Effector CD4-positive, alpha-beta T cell (primary cell): ENCODE measurements around the gene DVL1.
A peak's percentile ranks its signal among the peaks of the same experiment; 100 is the strongest.
"Not testable (repeated sequence)": the region's sequence is repeated elsewhere in the genome, so short reads cannot be mapped to it uniquely, and the experiment has no call there.

Source experiments
- DNase-seq: peaks from one replicate; pipeline ENCODE4 v3.0.0-alpha.2; 2020

DVL1 gene

DNA sequence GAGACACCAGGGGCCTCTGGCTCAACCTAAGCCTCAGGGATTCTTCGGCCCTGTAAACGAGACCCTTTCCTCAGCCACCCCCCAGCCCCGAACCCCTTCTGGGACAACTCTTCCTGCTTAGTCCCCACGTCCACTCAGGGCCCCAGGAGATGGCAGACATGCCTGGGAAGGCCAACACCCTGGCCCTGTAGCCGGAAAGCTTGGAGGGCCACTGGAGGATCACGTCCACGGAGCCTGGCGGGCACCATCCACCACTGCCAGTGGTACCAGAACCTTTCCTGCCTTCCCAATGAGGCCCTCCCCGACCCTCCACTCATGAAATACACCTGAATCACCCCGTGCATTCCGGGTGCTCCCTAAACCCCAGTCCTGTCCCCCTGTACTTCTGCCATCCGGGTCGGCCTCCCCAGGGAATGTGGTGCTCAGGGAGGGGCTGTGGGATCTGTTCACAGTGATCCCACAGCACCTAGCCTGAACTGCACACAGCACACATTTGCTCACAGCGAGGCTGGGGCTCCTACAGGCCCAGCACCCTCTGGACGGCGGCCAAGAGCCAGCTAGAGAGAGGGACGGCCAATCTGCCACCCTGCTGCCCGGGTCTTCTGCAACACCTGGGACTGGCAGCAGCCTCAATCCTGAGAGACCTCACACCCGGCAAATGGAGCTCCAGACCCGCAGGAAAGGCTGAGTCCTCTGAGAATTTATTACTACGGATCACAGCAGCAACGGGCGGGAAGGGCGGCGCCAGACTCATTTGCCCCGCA is 24.0 kb upstream of the DVL1 start:
- no peak for DNase-seq

DNA sequence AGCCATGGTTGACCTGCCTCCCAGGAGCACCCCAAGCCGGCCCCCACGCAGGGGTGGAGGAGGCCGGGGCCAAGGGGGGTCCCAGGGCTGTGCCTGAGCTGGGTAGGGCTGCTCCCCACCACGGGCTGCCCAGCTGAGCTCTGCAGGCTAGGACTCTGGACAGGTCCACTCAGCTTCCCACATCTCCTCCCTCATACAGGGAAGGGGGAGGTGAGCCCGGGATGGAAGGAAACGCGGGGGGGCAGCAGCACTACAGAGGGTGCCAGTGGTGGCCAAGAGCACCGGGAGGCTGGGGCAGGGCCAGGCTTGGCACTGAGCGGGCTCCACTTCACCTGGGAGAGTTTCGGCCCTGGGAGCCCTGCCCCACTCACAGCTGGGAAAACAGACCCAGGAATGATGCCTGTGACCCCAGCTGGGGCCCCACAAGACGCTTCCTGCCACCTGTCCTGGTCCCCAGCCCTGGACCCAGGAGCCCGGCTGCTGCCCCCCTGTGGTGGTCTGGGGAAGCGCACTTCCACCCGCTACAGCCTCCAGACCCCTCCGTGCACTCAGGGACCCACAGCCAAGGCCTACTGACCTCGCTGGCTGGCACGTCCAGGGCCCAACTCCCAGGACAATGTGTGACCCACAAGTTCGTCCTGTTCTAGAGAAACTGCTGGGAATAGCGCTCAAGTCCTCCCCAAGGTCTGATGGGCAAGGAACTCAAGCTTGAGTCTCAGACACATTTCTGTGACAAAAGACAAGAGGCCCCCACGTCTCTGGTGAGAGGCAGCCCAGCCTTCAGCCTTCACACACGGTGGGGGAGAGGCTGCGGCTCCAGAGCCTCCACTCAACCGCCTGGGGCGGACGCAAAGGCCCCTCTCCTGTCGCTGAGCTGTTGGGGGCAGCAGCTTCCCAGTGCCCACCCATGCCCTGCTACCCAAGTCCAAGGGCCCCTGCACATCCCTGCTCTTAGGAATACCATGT is 22.8 kb upstream of the DVL1 start:
- peak; percentile 67 for DNase-seq

DNA sequence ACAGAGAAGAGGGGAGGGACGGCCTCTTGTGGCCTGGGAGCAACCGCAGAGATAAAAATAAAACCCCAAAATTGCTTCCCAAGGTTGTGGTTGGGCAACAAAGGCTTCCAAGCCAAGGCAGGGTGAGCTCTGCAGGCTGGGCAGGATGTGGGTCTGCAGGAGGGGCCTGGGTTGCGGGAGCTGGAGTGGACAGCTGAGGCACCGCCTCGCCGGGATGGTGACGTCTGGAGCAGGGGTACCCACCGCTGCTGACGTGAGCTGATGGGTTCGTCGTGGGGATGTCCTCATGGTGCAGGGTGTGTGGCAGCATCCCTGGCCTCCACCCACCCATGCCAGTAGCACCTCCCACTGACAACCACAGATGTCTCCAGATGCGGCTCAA is 22.1 kb upstream of the DVL1 start:
- DNase-seq, result peak; percentile 60

DNA sequence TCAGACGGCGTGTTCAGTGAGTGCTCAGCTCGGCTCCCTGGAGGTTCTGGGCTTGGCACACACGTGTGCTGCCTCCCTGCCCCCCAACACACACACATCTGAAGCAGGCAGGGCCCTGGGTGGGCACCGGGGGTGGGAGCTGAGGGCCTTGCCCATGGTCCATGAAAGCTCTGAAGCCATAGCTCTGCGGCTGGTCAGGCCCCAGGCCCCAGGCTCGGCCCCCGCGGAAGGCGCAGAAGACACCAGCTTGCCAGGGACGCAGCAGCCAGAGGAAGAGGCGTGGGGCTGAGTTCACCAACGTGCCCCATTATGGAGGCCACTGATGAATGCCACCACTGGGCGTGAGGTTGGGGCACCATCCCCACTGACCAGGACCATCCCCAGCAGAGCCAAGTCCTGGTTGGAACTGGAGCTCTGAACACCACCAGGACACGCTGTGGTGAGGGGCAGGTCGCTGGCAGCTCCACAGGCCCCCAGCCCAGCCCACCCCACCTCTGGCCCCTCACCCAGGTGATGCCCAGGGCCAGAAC is 21.6 kb upstream of the DVL1 start:
- DNase-seq, result no peak

DNA sequence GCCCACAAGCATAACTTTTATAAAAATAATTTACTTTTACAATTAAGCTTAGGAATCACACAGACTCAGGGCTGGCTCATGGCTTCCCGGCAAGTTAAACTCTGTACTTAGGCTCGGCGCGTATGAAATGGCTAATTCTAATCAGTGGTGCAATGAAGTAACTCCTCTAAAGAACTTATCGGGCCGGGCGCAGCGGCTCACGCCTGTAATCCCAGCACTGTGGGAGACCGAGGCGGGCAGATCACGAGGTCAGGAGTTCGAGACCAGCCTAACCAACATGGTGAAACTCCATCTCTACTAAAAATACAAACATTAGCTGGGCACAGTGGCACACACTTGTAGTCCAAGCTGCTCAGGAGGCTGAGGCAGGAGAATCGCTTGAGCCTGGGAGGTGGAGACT is 20.9 kb upstream of the DVL1 start:
- DNase-seq, result not testable (repeated sequence)

DNA sequence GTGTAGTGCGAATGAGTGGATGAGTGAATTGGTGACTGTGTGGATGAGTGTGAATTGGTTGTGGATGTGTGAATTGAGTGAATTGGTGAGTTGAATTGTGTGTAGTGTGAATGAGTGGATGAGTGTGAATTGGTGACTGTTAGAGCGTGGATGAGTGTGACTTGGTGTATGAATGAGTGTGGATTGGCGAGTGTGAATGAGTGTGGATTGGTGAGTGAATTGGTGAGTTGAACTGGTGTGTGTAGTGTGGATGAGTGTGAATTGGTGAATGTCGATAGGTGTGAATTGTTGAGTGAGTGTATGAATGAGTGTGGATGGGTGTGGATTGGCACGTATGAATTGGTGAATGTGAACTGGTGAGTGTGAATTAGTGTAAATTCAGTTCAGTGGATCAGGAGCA is 18.1 kb upstream of the DVL1 start:
- no peak for DNase-seq

DNA sequence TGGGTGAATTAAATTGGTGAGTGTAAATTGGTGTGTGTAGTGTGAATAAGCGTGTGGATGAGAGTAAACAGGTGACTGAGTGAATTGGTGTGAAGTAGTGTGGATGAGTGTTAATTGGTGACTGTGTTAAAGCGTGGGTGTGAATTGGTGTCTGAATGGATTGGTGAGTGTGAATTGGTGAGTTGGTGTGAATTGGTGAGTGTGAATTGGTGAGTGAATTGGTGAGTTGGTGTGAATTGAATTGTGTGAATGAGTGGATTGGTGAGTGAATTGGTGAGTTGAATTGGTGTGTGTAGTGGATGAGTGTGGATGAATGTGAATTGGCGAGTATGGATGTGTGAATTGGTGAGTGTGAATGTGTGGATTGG is 17.5 kb upstream of the DVL1 start:
- no peak for DNase-seq

DNA sequence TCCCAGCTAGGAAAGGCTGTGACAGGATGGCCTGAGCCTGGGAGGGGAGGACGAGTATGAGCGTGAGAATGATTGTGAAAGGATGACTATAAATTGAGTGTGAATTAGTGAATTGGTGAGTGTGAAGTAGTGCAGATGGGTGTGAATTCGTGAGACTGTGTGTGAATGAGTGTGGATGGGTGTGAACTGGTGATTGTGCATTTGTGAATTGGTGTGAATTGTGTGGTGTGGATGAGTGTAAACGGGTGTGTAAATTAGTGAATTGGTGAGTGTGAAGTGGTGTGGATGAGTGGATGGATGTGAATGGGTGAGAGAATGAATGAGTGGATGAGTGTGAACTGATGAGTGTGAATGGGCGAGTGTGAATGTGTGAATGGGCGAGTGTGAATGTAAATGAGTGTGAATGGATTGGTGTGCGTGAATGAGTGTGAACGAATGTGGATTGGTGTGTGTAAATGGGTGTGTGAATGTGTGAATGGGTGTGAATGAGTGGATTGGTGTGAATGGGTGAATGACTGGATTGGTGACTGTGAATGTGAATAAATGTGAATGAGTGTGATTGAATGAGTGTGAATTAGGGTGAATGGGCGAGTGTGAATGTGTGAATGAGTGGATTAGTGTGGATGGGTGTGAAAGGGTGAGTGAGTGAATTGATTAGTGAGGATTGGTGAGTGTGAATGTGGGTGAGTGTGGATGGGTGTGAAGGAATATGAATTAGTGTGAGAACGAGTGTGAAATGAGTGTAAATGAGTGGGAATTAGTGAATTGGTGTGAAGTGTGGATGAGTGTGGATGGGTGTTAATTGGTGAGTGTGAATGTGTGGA is 16.9 kb upstream of the DVL1 start:
- DNase-seq, result no peak

DNA sequence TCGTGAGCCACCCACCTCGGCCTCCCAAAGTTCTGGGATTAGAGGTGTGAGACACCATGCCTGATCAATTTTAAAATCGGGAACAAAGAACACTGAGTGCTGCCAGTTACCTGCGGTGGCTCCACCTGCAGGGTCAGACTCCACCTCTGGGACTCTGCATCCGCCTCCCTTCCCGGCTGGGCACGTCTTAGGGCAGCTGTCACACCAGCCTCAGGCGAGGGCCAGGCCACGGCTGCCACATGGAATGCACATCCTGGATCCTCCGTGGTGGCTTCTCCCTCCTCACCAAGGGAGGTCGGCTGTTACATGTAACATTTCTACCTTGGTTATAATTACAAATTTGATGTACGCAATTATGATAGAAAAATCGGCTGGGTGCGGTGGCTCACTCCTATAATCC is 15.0 kb upstream of the DVL1 start:
- DNase-seq, result no peak

DNA sequence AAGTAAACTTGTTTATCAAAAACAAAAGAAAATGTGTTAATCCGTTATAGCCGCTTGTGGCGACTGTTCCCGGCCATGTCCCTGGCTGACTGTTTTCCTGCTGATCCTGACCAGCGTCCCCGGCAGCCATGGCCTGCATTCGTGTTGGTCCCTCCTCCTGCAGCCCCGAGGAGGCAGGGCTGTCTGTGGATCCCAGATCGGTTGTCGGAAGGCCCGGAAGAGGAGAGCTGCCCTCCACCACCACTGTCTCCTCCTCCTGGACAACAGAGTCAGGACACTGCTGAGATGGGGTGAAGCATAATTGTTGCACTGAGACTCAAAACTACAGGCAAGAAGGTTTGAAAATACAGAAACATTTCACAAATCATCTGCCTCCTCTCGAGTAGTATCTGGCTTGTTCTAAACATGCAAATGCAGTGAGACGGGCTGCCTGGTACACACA is 12.8 kb upstream of the DVL1 start:
- no peak for DNase-seq

DNA sequence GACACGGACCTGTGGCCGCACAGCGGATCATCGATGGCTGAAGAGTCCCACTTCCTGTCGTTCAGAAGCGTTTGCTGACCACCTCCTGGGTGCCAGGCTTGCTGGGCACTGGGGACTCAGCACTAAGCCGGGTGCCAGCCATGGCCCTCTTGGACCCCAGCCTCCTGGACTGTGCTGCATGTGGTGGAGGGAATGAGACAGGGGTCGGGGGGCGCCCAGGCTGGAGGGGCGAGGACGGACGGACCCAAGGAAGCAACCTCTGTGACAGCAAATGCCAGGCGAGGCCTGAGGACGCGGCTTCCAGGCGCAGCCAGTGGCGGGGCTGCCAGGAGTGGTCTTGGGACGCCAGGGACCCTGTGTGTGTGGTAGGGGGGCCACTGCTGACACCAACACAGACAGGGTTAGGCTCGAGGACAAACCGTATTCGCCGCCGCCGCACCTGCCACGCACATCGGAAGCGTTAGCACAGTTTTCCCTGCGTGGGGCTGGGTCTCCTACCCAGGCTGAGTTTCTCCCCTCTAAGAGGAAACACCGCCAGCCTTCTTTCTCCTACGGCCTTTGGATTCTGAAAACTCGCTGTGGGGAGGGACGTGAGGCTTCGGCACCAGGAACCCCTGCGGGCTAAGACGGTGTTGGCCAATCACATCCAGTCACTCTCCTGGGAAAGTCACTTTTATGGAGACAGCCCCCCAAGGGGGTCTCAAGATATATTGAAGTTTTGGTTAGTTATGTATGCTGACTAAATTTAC is 12.2 kb upstream of the DVL1 start:
- DNase-seq, result no peak

DNA sequence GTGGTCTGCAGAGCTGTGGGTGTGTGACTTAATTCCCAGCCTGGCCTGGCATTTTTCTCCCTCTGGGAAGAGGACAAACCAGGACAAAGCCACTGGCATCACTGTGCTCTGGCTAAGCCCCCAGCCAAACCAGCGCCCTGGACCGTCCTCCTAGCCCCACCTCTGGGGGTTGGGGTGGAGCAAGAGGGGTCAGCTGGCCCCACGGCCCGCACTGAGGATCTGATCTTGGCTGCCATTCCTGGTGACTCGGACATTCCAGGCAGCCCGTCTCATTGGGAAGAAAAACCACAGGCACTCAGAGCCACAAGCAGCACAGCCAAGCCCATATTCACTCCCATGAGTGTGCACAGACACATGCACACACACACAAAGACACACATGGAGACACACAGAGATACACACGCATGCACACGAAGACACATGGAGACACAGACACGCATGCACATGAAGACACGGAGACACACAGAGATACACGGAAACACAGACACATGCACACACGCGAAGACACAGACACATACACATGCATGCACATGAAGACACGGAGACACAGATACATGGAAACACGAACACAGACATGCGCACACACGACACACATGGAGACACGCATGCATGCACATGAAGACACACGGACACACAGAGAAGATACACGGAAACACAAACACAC is 11.4 kb upstream of the DVL1 start:
- no peak for DNase-seq

DNA sequence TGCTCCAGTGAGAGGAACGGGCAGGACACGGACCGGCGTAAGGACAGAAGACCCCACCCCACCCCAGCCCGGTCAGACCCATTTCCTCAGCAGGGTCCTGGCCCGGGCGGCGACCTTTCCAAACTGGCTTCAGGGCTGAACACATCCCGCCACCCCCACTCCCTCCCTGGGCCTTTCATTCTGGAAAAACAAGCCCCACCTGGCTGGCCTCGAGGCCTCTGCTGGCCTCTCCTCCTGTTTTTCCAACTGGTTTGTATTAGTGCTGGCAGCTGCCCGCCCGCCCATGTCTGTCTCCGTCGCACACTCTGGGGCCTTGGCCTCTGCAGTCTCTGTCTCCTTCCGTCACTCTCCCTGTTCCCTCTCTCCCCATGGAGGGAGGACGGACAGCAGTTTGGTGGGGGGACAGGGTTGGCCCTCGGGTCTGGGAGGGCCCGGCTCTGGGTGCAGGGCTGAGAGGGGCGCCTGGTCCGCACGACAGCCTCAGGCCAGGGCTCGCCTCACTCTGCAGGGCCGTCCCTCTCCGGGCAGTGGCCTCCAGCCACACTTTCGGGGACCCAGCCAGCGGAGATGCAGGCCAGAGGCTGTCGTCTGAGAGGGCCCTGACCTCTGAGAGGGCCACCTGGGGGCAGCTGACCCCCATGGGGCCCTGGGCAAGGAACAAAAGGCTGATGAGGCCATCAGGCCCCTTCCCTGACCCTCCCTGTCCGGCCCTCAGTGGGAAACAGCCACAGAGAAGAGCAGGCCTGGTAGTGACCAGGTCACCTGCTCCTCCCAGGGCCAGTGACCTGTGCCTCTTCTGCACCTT is 10.6 kb upstream of the DVL1 start:
- DNase-seq, result no peak

DNA sequence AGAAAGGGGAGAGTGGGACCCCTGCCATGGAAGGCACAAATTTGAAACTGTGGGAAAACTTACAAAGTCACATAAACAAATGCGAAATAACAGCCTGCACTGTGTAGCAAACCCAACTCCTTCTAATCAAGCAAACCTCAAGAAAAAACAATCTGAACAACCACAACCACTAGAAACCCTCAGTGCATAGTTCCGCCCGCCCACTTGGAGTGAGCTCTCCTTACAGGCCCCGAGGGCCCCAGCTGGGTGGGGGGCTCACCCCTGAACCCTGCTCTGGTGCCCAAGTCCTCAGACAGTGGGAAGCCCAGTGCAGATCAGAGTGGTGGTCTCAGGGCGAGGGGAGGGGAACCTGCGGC is 10.1 kb upstream of the DVL1 start:
- DNase-seq, result no peak

DNA sequence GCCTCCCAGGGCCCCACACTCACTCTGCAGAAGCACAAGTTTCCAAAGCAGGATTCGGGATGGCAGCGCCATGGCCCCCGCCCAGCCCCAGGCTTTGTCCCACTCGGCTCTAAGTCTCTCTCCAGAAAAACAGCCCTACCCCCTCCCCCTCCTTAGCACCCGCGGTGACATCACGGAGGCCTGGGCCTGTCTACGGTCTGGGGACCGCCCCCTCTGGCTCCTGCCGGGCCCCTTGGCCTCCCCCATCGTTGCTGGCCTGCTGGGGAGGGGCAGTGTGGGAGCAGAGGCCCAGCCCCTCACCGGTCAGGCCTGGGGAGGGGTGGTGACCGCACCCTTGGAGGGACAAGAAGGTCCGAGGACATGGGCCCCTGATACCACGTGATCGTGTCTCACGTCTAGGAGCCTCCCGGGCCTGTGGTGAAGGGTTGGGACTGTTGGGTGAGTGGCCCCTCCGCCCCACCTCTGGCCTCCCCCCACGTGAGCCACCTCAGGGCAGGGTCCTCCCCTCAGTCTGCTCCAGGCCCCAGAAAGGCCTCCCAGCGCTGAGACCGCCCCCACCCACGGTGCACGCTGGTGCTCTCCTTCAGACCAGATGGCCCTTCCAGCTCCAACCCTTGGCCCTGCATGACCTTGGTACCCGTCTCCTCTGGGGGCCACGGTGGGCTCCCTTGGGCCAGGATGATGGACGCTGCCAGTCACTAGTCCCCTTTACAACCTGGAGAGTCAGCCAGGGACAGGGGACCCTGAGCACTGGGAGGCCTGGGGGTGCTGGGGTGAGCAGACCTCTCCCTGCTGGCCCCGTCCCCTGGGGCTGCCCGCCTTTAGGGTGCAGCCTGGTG is 9.4 kb upstream of the DVL1 start, which contains the start of gene MXRA8:
MXRA8 (minus strand) TSS at position 123 of the 839 bp plus-strand sequence; CDS start at position 72, 51 bp downstream.
- DNase-seq, result no peak

DNA sequence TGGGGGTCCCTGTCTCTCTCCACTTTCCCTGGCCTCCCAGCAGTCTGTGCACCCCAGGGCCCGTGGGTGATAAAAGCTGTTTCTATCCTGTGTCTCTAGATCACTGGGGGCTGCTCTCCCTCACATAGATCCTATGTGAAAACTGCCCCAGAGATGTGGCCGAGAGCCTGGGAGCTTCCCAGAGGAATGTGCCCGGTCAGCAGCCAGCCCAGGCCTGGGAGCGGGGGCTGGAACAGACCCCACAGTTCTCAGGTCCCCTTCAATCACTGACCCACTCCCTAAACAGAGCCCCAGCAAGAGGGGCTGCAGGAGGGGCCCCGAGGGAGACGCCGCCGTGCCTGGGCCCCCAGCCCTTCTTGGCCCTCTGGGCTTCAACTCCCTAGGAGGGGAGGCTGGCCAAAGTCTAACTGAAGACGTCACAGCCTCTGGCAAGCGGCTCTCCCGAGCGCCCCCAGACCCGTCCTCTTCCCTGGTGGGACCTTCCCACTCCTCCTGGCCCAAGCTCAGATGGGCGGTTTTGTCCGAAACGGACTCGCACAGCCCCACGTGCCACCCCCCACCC is 8.7 kb upstream of the DVL1 start:
- DNase-seq, result no peak

DNA sequence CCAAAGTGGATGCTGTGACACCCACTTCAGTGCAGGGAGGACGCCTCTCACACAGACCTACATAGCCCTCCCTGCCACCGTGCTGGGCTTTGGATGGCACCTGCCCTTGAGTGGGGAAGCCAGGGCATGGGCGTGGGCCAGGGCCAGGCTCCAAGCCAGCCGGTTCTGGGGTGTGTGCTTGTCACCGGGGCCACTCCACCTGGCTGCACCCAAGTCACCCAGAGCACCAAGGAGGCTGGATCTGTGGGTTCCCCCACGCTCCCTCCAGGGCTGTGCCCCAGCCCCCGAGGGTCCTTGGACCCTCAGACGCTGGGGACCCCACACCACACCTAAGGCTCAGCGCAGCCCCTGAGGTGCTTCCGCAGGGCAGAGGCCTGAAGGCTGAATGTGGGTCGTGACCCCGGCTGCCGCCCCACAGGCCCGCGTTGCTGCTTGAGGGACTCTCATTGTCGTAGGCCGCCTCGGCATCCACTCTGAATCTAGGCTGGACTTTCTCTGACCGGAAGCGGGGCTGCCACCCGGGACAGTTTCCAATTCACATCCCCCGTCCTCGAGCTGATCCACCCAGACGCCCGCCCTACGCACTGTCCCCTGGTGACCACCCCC is 7.7 kb upstream of the DVL1 start:
- DNase-seq, result no peak

DNA sequence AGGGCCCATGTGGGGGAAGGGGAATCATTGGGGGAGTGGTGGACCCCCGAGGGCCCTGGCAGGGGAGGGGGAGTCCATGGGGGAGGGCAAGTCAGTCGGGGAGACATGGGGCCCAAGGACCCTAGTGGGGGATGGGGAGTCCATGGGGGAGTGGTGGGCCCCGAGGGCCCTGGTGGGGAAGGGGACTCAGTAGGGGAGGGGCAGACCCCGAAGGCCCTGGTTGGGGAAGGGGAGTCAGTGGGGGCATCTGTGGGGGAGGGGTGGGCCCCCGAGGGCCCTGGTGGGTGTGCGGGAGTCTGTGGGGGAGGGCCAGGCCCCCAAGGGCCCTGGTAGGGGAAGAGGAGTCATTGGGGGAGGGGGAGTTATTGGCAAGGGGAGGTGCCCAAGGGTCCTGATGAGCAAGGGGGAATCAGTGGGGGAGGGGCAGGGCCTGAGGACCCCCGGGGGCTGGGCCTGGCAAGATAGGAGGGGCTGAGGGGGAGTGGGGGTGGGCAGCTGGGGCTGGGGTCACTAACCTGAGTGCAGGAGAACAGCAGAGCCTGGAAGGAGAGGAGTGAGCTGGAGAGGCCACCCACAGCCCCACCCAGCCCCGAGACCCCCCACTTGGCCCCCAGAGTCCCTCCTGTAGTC is 7.1 kb upstream of the DVL1 start:
- no peak for DNase-seq
